Measurements from ENCODE around the gene ZNF18.
A peak's percentile ranks its signal among the peaks of the same experiment; 100 is the strongest.

ZNF18 gene

DNA sequence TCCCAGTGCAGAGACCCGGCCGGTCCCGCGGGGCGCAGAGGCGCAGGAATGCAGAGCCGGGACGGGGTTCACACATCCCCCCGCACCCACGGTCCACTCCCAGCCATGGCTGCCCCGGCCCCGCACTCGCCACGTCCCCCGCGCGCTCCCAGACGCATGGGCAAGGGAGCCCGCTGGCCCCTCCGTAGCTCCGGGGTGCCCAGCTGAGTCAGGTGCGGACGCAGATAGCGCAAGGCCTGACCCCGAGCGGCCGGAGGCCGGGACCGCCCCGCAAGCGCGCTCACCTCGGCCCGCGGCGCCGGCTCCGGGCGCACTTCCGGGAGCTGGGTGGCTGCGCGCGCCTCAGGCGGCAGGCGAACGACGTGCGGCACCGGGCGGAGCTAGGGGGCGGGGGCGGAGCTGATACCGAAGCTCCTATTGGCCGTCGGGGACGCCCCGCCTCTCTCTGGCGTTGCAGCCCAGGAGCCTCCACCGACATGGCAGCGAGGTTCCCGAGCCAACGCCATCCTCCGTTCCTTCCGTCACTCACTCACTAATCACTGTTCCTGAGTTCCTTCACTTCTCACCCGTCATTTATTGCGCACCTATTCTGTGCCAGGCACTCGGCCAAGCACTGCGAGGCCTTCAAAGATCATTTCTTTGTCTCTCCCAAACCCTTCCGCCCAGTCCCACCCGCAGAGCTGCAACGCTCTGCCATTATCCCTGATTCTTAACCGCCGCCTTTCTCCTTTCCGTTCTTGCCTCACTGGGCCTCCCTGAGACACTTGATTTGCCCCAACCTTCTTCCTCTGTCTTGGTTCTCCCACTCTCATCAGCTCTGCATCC is at the start of gene ZNF18:
ZNF18 (minus strand) TSS at position 329 of the 825 bp plus-strand sequence. CDS start 4,646 bp downstream, outside the sequence.
- DNase-seq: peak; percentile 98

DNA sequence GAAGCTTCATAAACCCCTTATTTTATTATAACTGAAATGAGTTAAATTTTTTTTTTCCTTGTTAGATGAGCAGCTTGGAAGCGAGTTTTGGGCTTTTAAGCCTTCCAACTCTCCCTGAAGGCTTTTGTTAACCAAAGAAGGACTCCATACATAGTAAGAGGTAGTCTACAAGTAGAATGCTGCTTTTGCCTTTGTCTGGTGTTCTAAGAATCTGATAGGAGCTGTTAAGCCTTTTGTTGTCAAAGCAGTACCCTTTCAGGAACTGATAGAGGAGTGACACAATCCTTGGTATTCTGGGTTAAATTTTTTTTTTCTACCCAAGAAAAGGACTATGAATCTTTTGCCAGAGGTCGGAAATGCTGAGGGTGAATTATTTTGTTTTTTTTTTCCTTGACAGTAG is 49.5 kb upstream of the ZNF18 start:
- DNase-seq: no peak

DNA sequence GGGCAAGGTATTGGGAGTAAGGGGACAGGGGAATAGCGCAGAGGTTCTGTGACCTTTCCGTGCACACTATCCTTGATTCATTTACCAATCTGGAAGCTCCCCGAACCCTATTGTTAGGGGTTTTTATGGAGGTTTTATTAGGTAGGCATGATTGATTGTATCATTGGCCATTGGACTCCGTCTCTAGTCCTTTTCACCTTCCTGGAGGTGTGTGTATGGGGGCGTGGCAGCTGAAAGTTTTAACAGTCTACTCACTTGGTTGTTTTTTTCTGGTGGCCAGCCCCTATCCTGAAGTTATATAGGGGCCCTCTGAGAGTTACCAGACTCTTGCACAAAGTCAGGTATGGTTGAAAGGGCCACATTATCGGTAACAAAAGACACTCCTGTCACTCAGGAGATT is 46.4 kb upstream of the ZNF18 start:
- no peak for DNase-seq

DNA sequence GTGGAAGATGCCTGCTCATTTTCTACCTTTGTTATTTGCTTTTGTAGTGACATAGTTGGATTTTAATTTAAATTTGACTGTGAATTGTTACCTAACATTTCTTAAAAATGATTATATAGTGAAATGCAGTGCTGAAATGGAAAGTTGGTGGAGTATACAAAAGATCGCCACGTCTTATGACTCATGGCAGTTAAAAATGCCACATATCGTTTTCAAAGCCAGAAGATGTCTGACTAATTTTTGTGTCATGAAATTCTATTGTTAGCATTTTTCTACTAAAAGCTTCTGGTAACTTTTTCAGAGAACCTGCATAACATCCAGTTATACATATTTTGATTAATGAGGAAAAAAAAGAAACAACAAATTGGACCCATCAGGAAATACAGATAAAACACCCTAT is 44.0 kb upstream of the ZNF18 start:
- DNase-seq: no peak

- no peak for DNase-seq
These were observed 43.2 kb upstream of the ZNF18 start for GRCh38 chr17:12040478-12040877.

GRCh38 chr17:12037970-12038369 is 40.7 kb upstream of the ZNF18 start:
- no peak for DNase-seq

DNA sequence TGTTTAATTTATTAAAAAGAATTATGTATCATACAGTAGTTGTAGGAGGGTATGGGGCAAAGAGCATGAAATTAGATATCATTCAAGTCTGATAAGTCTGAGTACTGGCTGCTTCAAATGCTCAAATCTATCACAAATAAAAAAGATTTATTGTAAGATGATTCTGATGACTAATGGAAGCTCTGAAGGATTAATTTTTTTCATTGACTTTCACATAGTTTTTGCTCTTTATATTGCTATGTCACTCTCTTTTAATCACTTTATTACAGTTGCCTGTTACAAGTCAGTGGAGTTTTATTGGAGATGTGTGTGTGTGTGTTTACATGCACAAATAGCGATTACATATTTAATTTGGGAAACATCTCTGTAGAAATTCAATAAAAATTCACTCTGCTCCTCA is 38.4 kb upstream of the ZNF18 start:
- no peak for DNase-seq

DNA sequence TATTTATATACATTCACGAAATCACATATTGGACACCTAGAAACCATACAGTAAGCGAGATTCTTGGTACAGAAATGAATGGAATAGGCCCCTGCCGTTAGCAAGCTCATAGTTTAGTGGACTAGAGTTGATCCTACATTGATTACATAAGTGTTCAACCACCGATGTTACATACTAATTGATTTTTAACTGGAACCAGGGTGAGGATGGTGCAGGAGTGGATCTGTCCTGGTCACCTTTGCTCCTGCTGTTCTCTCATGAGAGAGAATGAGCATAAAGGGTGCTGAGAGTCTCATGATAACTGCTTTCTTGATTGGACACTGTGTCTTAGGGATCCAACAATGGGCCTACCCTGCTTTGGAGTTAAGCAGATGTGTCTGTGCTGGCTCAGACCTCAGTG is 37.3 kb upstream of the ZNF18 start:
- DNase-seq: no peak

- DNase-seq: no peak
These were observed 31.3 kb upstream of the ZNF18 start for GRCh38 chr17:12028611-12029010.

DNA sequence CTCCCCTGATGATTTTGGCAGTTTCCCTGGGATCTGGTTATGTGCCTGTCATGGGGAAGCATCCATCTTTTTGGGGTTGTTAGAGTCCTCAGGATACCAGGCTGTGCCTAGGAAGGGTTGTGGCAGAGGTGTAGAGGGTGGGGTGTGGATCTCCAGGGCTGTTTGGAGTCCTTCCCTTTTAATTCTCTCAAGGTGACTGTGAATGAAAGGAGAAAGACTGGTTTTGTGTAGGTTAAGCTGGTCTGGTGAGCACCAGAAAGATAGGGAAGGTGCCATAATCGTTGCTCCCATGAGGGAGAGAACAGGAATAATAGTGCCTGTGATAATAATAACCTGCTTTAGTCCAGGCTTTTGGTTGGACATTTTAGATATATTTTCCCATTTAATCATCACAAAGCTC is 30.4 kb upstream of the ZNF18 start:
- DNase-seq: no peak

GRCh38 chr17:12024327-12024726 is 27.1 kb upstream of the ZNF18 start:
- no peak for DNase-seq

DNA sequence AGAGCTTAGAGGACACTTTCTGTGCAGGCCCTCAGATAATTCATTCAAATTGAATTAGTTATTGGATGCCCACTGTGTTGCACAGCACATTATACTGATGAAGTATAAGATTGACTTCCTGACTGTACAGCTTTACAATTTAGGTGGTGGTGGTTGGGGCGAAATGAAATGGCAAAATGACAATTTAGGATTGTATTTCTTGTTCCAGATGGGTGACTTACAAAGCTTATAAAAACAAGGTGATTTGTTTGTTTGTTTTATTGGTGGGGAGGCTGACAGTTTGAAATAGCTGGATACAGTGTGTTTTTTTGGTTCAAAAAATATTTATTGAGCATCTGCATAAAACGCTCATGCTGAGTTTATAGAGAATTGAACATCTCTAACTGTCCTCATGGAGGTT is 25.0 kb upstream of the ZNF18 start:
- no peak for DNase-seq

DNA sequence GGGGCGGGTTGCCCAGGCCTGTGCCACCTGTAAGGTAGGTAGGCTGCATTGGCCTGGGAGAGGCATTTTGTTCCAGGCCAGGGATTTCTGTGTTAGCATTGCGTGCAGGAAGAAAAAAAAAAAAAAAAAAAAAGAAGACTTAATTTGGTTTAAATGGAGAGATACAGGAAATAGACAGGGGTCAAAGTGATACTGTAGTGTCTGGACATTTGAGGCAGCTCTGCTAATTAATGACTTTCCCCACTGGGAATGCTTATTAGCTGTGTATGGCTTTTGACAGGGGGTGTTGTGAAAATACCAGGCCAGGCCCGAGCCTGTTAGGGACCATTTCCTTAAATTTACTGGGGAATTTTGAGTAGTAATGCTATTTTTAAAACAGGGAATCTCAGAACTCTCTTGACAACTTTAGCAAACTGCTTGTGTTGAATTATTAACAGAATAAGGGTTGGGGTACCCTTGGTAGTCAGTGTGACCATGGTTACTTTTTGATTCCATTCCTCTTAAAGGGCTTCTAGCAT is 24.4 kb upstream of the ZNF18 start:
- peak; percentile 44 for DNase-seq

GRCh38 chr17:12020642-12021622 is 23.7 kb upstream of the ZNF18 start, which contains the start of gene MAP2K4:
Gene MAP2K4, plus strand, starts transcription at chr17:12020877. Its CDS starts 10 bp downstream, at chr17:12020887.
- peak; percentile 91 for DNase-seq

DNA sequence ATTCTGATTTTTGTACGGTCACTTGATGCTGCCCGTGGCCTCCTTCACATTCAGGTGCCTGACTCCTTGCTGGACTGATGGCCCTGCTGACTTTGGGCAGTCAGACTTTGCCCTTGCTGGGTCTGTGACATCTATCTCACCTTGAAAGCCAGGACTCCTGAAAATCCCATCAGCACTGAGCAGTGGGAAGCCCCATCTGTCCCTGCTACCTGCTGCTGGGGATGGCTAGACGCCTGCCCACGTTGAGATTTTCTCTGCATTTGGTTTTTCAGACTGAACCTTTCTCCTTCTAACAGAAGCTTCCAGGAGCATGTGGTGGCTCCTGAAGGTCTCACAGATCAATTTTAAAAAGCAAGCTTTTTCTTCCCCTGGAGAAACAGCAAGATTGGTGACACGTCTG is 10.2 kb upstream of the ZNF18 start:
- no peak for DNase-seq

GRCh38 chr17:11999696-12000095 is 2.4 kb upstream of the ZNF18 start:
- peak; percentile 74 for DNase-seq

DNA sequence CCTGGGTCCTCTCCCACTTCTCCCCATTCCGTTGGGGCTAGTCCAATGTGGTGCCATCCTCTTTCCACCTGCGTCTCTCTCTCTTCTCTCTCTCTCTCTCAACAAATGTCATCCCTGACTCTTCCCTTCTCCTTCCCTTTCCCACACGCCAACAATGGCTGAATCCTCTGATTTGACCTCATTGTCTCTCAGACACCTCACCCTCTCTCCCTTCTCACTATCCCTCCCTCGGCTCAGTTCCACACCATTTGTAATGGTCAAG is 628 bp upstream of the ZNF18 start:
- DNase-seq: no peak

- DNase-seq: peak; percentile 64
These were observed 541 bp downstream of the ZNF18 start for GRCh38 chr17:11996722-11997146.

- DNase-seq: no peak
These were observed 5.8 kb downstream of the ZNF18 start for GRCh38 chr17:11991461-11991860.

DNA sequence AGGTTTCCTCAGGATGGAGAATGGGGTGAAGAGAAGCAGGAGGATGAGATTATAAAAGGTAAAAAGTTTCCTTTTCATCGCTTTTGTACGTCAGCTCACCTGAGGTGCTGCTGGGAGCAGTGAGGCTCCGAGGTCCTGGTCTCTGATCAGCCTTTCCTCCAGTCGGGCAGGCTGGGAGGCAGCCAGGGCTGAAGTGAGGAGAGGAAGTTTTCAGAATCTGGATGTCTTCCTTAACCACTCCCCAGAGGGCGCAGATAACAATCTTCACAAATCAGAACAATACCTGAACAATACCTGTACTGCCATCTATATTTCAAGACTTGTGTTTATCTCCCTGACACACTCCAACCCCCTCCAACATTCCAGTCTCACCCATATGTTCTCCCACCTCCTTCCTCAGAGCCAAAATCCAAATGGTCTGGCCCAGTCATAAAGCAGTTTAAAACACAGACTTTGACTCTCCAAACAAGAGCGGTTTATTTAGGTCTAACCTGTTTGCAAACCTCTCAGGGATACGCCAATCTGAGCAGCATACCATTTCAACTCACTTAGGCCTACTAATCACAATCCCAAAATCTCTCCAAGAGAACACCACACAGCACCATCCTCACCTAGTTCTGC is 6.8 kb downstream of the ZNF18 start:
- DNase-seq: no peak

DNA sequence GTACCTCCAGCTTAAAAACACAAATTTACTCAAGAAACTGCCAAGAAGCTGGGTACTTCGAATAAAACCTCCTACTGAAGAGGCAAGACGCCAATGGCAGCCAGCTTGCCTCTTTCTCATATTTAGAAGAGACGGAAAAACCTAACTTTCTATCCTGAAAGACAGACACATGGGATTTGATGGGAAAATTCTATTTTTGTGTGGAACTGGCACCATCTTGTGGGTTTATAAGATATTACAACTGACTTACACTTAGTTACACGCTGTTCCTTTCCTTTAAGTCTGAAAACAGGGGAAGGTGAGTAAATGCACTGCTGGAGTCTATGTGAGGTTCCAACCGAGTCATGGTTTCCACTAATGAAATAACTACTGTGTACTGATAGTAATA is 10.3 kb downstream of the ZNF18 start:
- peak; percentile 16 for DNase-seq

DNA sequence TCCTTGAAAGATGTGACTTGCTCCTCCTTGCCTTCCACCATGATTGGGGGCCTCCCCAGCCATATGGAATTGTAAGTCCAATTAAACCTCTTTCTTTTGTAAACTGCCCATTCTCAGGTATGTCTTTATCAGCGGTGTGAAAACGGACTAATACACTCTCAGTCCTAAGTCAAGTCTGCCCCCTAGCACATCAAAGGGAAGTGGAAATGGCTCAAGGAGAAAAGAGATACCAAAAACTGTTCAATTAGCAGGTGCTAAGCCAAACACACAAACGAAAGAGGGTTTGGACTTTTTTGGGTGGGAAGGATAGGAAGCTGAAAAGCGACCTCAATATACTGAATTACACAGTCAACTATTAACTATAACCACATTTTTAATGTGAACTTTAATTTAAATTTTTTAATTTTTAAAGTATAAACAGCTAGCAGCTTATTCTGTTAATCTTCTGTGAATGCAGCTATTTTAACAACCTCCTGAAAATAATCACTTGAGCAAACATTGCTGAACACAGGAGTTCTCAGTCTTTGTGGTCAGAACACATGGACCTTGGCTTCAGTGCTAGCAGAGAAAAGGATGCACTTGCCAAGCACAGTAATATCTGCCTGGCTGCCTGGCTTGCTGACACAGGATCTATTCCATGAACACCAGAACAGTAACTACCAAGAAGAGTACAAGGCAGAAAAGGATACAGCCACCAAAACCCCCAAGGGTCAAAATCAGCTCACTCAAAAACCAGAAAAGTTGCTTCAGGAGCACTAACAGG is 10.9 kb downstream of the ZNF18 start:
- no peak for DNase-seq

GRCh38 chr17:11981862-11982261 is 15.4 kb downstream of the ZNF18 start:
- DNase-seq: no peak

All from inflammatory macrophage treated with lipopolysaccharide for 4 hours (primary cell).